Measurements from ENCODE around the gene INSM2.

The INSM2 gene

GRCh38 chr14:35506461-35506860, 27.5 kb upstream of the INSM2 start:
- Histone ChIP-seq H4K20me1 (ENCODE audit: insufficient read depth, low read length) (no peaks in the 10 kb centered on the region), H3K27ac (ENCODE audit: low read depth, low read length, poor library complexity, severe bottlenecking) (no peak overlapping the region), H2AFZ (ENCODE audit: low read length) (no peak overlapping the region), H3K27me3 (ENCODE audit: insufficient read depth, low read length) (no peaks in the 10 kb centered on the region), H3K79me2 (ENCODE audit: insufficient read depth, low read length) (no peaks in the 10 kb centered on the region), H3K9ac (ENCODE audit: low read length) (no peak overlapping the region), H3F3A (ENCODE audit: insufficient read depth, low read length) (no peaks in the 10 kb centered on the region), H3K4me1 (ENCODE audit: insufficient read depth, low read length, severe bottlenecking) (no peaks in the 10 kb centered on the region), H3K9me2 (ENCODE audit: low read depth, low read length) (no peaks in the 10 kb centered on the region), H3K9me3 (ENCODE audit: low read length) (no peaks in the 10 kb centered on the region), H3K36me3 (ENCODE audit: insufficient read depth, low read length) (no peaks in the 10 kb centered on the region), H3K4me2 (ENCODE audit: low read length) (no peak overlapping the region), H3K4me3 (ENCODE audit: low read depth, low read length, poor library complexity, severe bottlenecking) (no peak overlapping the region)
- TF ChIP-seq EZH2 (IDR thresholded peaks at IDR 0.05; ENCODE audit: borderline replicate concordance, low read length) (no peak), CTCF (IDR thresholded peaks at IDR 0.05; ENCODE audit: low read length) (no peak)

GRCh38 chr14:35506927-35507326, 27.0 kb upstream of the INSM2 start:
- no peak overlapping the region for H3K4me2 ChIP-seq (ENCODE audit: low read length)

GRCh38 chr14:35509846-35510245, 24.1 kb upstream of the INSM2 start:
- Histone ChIP-seq H3K4me2 (ENCODE audit: low read length) (no peak overlapping the region), H4K20me1 (ENCODE audit: insufficient read depth, low read length) (no peaks in the 10 kb centered on the region), H3F3A (ENCODE audit: insufficient read depth, low read length) (no peaks in the 10 kb centered on the region), H3K9me3 (ENCODE audit: low read length) (no peaks in the 10 kb centered on the region), H3K27ac (ENCODE audit: low read depth, low read length, poor library complexity, severe bottlenecking) (no peak overlapping the region), H3K9me2 (ENCODE audit: low read depth, low read length) (no peaks in the 10 kb centered on the region), H3K27me3 (ENCODE audit: insufficient read depth, low read length) (no peaks in the 10 kb centered on the region), H3K79me2 (ENCODE audit: insufficient read depth, low read length) (no peaks in the 10 kb centered on the region), H3K9ac (ENCODE audit: low read length) (no peak overlapping the region), H3K36me3 (ENCODE audit: insufficient read depth, low read length) (no peaks in the 10 kb centered on the region), H3K4me1 (ENCODE audit: insufficient read depth, low read length, severe bottlenecking) (no peaks in the 10 kb centered on the region), H2AFZ (ENCODE audit: low read length) (no peak overlapping the region), H3K4me3 (ENCODE audit: low read depth, low read length, poor library complexity, severe bottlenecking) (no peak overlapping the region)
- TF ChIP-seq EZH2 (IDR thresholded peaks at IDR 0.05; ENCODE audit: borderline replicate concordance, low read length) (no peak), CTCF (IDR thresholded peaks at IDR 0.05; ENCODE audit: low read length) (no peak)

More at GRCh38 chr14:35506927-35507326, 27.0 kb upstream of the INSM2 start:
- no peaks in the 10 kb centered on the region for H3K9me3 ChIP-seq (ENCODE audit: low read length)
- no peaks in the 10 kb centered on the region for H3F3A ChIP-seq (ENCODE audit: insufficient read depth, low read length)
- no peaks in the 10 kb centered on the region for H3K9me2 ChIP-seq (ENCODE audit: low read depth, low read length)
- H3K27me3 ChIP-seq (ENCODE audit: insufficient read depth, low read length), result no peaks in the 10 kb centered on the region
- TF ChIP-seq CTCF (IDR thresholded peaks at IDR 0.05; ENCODE audit: low read length), result no peak
- no peak for TF ChIP-seq EZH2 (IDR thresholded peaks at IDR 0.05; ENCODE audit: borderline replicate concordance, low read length)
- no peaks in the 10 kb centered on the region for H3K4me1 ChIP-seq (ENCODE audit: insufficient read depth, low read length, severe bottlenecking)
- no peak overlapping the region for H3K4me3 ChIP-seq (ENCODE audit: low read depth, low read length, poor library complexity, severe bottlenecking)
- no peaks in the 10 kb centered on the region for H3K79me2 ChIP-seq (ENCODE audit: insufficient read depth, low read length)
- no peaks in the 10 kb centered on the region for H4K20me1 ChIP-seq (ENCODE audit: insufficient read depth, low read length)
- H2AFZ ChIP-seq (ENCODE audit: low read length), result no peak overlapping the region
- no peak overlapping the region for H3K9ac ChIP-seq (ENCODE audit: low read length)
- H3K36me3 ChIP-seq (ENCODE audit: insufficient read depth, low read length), result no peaks in the 10 kb centered on the region
- no peak overlapping the region for H3K27ac ChIP-seq (ENCODE audit: low read depth, low read length, poor library complexity, severe bottlenecking)
